ENCODE data around the gene ASB1.

Gene ASB1

DNA sequence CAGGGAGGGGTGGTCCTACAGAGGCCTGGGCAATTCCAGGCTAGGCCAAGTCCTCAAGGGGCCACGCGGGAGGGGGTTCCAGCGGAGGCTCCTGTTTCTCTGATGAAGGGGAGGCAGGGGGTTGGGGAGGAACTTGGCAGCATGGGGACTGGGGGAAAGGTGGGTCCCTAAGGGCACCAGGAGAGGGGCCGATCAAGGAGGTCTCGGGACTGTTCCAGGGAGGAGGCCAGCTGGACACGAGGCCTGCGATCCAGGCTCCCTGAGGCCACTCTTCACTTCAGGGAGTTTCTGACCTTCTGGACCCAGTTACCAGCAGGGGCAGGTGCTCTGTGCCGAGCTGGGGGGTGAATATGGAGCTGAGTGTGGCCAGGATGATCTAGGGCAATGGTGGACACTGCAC is 71.5 kb downstream of the ASB1 start:
- DNase-seq: no peak

DNA sequence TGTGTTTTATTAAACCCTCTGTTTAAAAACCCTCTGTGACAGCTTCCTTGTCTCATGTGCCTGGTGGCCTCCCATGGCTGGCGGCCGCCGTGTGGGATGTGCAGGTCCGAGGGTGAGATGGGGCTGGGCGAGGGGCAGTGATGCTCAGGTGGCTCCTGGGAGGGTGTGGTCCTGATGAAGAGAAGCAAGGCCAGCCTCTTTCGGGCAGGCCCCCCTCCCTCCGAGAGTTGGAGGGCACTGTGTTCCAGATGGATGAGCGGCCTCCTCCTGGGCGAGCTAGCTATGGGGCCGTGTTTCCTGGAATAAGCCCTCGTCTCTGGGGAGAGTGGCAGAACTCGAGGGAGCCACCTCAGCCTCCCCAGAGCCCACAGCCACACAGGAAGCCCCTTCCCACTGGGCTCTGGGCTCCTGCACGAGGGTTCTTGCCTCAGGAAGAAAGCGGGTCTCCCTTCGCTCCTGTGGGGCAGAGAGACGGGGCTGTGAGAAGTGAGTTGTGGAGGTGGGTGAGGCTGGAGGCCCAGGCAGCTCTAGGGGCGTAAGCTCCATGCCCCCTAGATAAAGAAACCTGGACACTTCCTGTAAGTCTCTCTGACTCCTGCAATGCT is 72.1 kb downstream of the ASB1 start:
- no peak for DNase-seq

DNA sequence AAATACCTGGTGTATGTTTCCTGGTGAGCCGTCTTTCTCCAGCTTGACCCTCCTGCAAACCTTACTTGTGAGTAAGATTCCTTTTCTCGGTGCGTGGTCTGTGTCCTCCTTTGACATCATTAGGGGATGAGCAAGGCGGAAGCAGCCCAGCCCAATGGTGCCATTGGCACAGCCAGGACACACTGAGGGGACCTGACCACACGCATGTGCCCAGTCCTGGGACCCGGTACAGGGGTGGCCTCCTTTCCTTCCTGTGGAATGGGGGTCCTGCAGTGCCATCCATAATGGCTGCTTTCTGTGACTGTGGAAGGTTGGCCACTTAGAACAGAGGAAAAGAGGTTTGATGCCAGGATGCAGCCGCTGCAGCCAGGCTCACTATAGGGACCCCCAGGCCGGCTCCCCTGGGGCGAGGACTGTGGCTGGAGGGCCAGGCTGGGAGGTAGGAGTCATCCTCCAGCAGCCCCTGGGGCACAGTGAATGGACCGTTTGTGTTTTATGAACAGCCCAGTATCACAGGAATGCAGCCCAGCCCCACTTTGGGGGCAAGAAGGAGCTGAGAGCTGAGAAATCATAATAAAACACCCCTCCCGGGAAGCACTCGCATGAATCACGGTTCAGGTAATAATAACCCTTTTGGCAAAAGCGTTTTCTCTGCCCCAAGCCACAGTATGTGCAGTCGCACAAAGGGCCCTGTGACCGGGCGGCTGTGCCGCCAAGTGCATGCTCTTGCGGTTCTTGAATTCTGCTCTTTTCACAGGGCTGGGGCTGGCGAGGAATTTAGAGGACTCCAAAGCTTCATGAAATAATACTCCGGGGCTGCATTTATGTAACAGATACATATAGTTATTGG is 73.2 kb downstream of the ASB1 start:
- DNase-seq: no peak

DNA sequence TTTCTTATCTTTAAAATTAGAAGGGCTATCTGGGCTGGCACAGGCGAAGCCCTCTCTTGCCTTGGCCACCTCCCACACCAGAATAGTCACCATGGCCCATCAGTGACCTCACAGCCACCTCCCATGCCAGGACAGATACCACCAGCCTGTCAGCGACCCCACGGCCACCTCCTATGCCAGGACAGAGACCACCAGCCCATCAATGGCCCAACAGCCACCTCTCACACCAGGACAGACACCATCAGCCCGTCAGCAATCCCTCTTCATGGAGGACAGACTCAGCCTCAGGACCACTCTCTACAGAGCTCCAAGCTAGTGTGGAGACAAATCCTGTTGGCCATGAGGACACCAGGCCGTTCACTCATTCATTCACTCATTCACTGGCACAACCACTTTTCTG is 74.6 kb downstream of the ASB1 start:
- DNase-seq: no peak

Data from CD4-positive, alpha-beta T cell treated with Interleukin-17A for 1 hour (primary cell).